ENCODE data around the gene ULBP3. TPM values are rescaled to one million over a fixed set of nuclear protein-coding genes. Genes with fewer than 3 reads are reported as not detected.

The ULBP3 gene
- total and polyA plus RNA-seq, 4 donors: 0.39 to 0.75 (median 0.41) TPM; not detected in 1

DNA sequence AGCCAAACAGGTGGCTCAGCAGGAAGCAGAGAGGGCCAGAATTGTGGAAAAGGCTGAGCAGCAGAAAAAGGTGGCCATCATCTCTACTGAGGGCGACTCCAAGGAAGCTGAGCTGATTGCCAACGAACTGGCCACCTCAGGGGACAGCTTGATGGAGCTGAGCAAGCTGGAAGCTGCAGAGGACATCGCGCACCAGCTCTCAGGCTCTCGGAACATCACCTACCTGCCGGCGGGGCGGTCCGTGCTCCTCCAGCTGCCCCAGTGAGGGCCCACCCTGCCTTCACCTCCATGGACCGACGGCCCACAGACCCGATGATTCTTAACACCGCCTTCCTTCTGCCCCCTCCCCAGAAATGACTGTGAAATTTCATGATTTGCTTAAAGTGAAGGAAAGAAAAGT is 25.8 kb downstream of the ULBP3 start:
- intact Hi-C loops (cut with DNase I): no loop called here
- H3K27me3 ChIP-seq (ENCODE audit: control insufficient read depth in 1 of 2, insufficient read depth in 2 of 2, low read length in 1 of 2): no peaks in the 10 kb centered on the region
- DNase-seq: peak in 1 of 2 donors; percentile 52
- WGBS, 2 donors: 90 to 94% methylated on average over 13 of the region's 13 CpGs
- H3K27ac ChIP-seq (ENCODE audit: low read depth in 1 of 2, low read length in 2 of 2): no peak overlapping the region
- H3K4me1 ChIP-seq (ENCODE audit: control insufficient read depth in 1 of 2, insufficient read depth in 2 of 2, low read length in 2 of 2): no peaks in the 10 kb centered on the region
- no peak overlapping the region for H3K4me3 ChIP-seq (ENCODE audit: low read length in 2 of 2)
- H3K9me3 ChIP-seq (ENCODE audit: control insufficient read depth, low read length): no peaks in the 10 kb centered on the region
- no peak for ATAC-seq (ENCODE audit: low FRiP score)
- H3K36me3 ChIP-seq (ENCODE audit: control insufficient read depth in 1 of 2, insufficient read depth in 2 of 2, low read length in 1 of 2): no peaks in the 10 kb centered on the region

DNA sequence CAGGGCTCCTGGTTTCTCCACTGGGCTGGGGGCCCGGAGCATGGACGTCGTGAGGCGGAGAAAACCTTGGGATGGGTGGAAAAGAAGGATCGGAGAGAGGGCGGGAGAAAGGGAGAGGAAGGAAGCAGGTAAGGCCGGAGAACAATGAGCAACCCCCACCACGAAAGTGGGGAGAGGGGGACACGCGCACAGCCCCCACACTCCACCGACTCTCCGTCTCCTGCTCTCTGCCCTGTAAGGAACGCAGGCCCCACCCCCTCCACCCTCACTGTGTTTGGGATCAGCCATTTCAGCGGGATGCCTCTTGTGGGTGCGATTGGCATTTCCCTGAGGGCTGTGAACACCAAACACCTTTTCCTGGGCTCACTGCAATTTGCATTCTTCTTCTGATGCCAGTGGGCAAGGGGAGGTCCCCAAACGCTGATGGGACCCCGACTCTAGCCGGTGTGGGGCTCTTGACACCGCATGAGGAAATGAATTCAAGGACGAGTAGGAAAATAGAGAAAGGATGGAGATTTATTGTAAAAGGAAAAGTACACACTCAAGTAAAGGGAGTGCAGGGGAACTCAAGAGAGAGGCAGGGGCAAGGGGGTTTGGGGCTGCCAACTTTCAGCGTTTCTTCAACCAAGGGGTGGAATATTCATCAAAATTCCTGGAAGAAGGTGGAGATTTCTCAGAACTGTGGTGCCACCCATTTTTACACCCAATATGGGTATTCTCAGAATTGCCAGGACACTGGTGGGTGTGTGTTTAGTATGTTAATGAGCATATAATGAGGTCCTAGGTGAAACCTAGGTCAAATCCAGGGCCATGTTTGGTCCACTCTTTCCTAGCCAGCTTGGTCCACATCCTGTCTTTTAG is 30.5 kb downstream of the ULBP3 start:
- intact Hi-C loops (cut with DNase I): no loop called here
- no peak overlapping the region for H3K4me3 ChIP-seq (ENCODE audit: low read length in 2 of 2)
- DNase-seq (peak in 1 of 2 donors; percentile 67), ATAC-seq (ENCODE audit: low FRiP score) (no peak)
- H3K9me3 ChIP-seq (ENCODE audit: control insufficient read depth, low read length): no peaks in the 10 kb centered on the region
- H3K36me3 ChIP-seq (ENCODE audit: control insufficient read depth in 1 of 2, insufficient read depth in 2 of 2, low read length in 1 of 2): no peaks in the 10 kb centered on the region
- WGBS, 2 donors: 3 to 4% methylated on average over 21 of the region's 21 CpGs
- no peaks in the 10 kb centered on the region for H3K27me3 ChIP-seq (ENCODE audit: control insufficient read depth in 1 of 2, insufficient read depth in 2 of 2, low read length in 1 of 2)
- no peak overlapping the region for H3K27ac ChIP-seq (ENCODE audit: low read depth in 1 of 2, low read length in 2 of 2)
- no peaks in the 10 kb centered on the region for H3K4me1 ChIP-seq (ENCODE audit: control insufficient read depth in 1 of 2, insufficient read depth in 2 of 2, low read length in 2 of 2)

DNA sequence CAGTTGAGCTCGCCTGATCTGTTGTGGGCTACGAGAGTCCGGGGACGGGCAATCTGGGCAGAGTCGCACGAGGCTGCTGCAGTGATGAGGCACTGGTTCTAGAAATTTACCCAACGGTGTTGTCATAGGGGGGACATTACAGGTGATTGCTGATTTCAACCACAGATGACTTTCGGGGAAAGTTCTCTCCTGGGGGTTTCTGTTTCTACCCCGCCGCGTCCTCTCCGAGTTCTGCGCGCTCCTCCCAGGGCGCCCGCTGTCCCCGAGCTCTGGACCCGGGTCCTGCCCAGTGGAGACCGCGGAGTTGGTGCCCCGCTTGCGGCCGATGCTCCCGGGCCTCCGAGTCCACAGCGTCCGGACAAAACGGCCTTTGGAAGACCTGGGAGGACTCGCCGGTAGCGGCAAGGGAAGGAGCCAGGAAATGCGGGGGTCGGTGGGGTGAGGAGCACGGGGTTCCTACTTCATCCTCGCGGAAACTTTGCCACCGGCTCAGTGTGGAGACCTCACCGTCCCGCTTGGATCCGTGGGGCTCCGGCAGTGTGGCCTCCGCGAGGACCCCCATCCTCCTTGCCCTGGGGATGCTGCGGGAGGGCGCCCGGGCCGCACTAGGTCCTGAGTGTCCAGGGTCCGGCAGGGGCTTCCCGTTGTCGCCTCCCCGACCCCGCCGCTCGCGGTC is 31.3 kb downstream of the ULBP3 start:
- intact Hi-C loops (cut with DNase I): no loop called here
- peak overlapping the region in 1 of 2 donors; percentile 27 for H3K4me3 ChIP-seq (ENCODE audit: low read length in 2 of 2)
- 1 to 2% methylated on average over 55 of the region's 55 CpGs for WGBS, 2 donors
- no peaks in the 10 kb centered on the region for H3K36me3 ChIP-seq (ENCODE audit: control insufficient read depth in 1 of 2, insufficient read depth in 2 of 2, low read length in 1 of 2)
- H3K4me1 ChIP-seq (ENCODE audit: control insufficient read depth in 1 of 2, insufficient read depth in 2 of 2, low read length in 2 of 2): no peaks in the 10 kb centered on the region
- H3K27ac ChIP-seq (ENCODE audit: low read depth in 1 of 2, low read length in 2 of 2): no peak overlapping the region
- no peaks in the 10 kb centered on the region for H3K27me3 ChIP-seq (ENCODE audit: control insufficient read depth in 1 of 2, insufficient read depth in 2 of 2, low read length in 1 of 2)
- DNase-seq (no peak), ATAC-seq (ENCODE audit: low FRiP score) (peak; percentile 35)
- H3K9me3 ChIP-seq (ENCODE audit: control insufficient read depth, low read length): no peaks in the 10 kb centered on the region

DNA sequence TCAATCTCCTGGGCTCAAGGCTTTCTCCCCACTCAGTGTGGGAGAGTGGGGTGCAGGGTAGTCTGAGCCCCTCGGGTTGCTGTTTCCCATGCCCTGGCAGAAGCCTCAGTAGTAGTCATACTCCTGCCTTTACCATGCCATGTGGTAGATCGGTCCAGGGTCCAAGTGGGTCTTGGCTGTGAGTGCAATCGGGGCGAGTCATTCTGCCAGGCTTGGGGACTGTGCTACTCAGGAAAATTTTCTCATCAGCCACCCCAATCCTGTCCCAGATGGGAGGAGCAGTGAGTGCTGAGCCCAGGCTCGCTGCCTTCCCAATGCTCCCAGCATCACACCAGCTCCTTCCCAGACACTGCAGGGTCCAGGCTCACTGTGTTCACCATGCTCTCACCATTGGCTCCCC is 32.8 kb downstream of the ULBP3 start:
- ATAC-seq (ENCODE audit: low FRiP score) (peak; percentile 9), DNase-seq (peak in 1 of 2 donors; percentile 34)
- H3K4me1 ChIP-seq (ENCODE audit: control insufficient read depth in 1 of 2, insufficient read depth in 2 of 2, low read length in 2 of 2): no peaks in the 10 kb centered on the region
- intact Hi-C loops (cut with DNase I): no loop called here
- no peak overlapping the region for H3K4me3 ChIP-seq (ENCODE audit: low read length in 2 of 2)
- H3K9me3 ChIP-seq (ENCODE audit: control insufficient read depth, low read length): no peaks in the 10 kb centered on the region
- no peaks in the 10 kb centered on the region for H3K27me3 ChIP-seq (ENCODE audit: control insufficient read depth in 1 of 2, insufficient read depth in 2 of 2, low read length in 1 of 2)
- H3K36me3 ChIP-seq (ENCODE audit: control insufficient read depth in 1 of 2, insufficient read depth in 2 of 2, low read length in 1 of 2): no peaks in the 10 kb centered on the region
- H3K27ac ChIP-seq (ENCODE audit: low read depth in 1 of 2, low read length in 2 of 2): no peak overlapping the region
- 71 to 72% methylated on average over 5 of the region's 5 CpGs for WGBS, 2 donors

DNA sequence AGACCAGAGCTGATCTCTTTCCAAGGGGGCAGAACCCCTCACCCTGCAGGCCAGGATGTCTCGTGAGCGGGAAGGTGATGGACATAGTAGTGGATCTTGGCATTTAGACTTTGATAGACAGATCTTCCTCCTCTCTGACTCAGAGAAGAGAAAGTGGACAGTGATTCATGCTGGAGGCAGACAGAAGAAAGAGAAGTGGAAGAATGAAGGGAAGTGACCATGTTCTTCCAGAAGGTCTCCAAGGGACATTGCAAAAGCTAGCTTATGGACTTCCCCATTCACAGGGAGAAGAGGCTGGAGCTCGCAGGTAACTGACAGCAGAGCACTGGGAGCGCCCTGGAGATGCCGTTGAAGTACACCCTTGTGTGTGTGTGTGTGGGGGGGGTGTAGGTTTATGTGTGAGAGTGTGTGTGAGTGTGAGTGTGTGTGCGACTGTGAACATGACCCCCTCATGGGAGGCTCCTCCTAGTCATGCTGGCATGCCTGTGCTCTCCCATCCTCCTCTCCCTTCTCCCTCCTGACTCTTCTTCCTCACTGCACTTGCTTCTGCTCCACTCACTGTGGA is 35.6 kb downstream of the ULBP3 start:
- DNase-seq: peak in 1 of 2 donors; percentile 58
- 86 to 88% methylated on average over 6 of the region's 6 CpGs for WGBS, 2 donors
- no peak overlapping the region for H3K4me3 ChIP-seq (ENCODE audit: low read length in 2 of 2)
- H3K4me1 ChIP-seq (ENCODE audit: control insufficient read depth in 1 of 2, insufficient read depth in 2 of 2, low read length in 2 of 2): no peaks in the 10 kb centered on the region
- H3K27ac ChIP-seq (ENCODE audit: low read depth in 1 of 2, low read length in 2 of 2): no peak overlapping the region
- no peaks in the 10 kb centered on the region for H3K27me3 ChIP-seq (ENCODE audit: control insufficient read depth in 1 of 2, insufficient read depth in 2 of 2, low read length in 1 of 2)
- intact Hi-C loops (cut with DNase I): no loop called here
- no peaks in the 10 kb centered on the region for H3K9me3 ChIP-seq (ENCODE audit: control insufficient read depth, low read length)
- H3K36me3 ChIP-seq (ENCODE audit: control insufficient read depth in 1 of 2, insufficient read depth in 2 of 2, low read length in 1 of 2): no peaks in the 10 kb centered on the region
- no peak for ATAC-seq (ENCODE audit: low FRiP score)

DNA sequence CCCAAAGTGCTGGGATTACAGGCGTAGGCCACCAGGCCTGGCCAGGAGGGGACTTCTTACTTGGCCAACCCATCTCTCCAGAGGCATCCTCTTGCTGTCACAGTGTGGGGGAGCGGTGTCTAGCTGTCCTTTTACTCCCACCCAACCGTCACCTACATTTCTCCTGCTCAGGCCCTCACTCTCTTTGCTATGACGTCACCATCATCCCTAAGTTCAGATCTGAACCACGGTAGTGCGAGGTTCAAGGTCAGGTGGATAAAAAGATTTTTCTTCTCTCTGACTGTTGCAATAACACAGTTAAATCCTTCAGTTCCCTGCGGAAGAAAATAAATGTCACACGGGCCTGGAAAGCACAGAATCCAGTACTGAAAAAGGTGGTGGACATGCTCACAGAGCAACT is 36.3 kb downstream of the ULBP3 start:
- ATAC-seq (ENCODE audit: low FRiP score): no peak
- peak in 1 of 2 donors; percentile 23 for DNase-seq

DNA sequence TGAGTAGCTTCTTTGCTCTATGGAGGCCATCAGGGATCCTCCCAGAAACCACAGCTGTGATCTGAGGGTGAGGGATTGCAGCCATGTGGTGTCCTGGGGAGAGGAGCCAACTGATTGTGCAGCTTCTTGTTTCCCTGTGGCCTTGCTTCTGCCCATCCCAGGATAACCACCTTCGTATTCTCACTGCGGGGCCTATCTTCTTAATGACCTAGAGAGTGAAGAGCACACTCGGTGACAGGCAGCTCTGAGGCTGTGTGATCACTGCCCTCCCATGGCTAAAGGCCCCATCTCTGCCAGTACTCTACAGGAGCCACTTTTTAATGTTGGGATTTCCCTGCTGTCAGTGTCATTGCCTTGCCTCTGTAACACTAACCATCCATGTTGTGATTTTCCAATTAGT is 38.3 kb downstream of the ULBP3 start:
- no peaks in the 10 kb centered on the region for H3K36me3 ChIP-seq (ENCODE audit: control insufficient read depth in 1 of 2, insufficient read depth in 2 of 2, low read length in 1 of 2)
- H3K9me3 ChIP-seq (ENCODE audit: control insufficient read depth, low read length): no peaks in the 10 kb centered on the region
- intact Hi-C loops (cut with DNase I): no loop called here
- WGBS, 2 donors: 89 to 90% methylated on average over 3 of the region's 3 CpGs
- DNase-seq (peak in 1 of 2 donors; percentile 12), ATAC-seq (ENCODE audit: low FRiP score) (no peak)
- no peak overlapping the region for H3K27ac ChIP-seq (ENCODE audit: low read depth in 1 of 2, low read length in 2 of 2)
- H3K4me1 ChIP-seq (ENCODE audit: control insufficient read depth in 1 of 2, insufficient read depth in 2 of 2, low read length in 2 of 2): no peaks in the 10 kb centered on the region
- no peaks in the 10 kb centered on the region for H3K27me3 ChIP-seq (ENCODE audit: control insufficient read depth in 1 of 2, insufficient read depth in 2 of 2, low read length in 1 of 2)
- H3K4me3 ChIP-seq (ENCODE audit: low read length in 2 of 2): no peak overlapping the region

More for the DNA sequence above, 36.3 kb downstream of the ULBP3 start:
- H3K36me3 ChIP-seq (ENCODE audit: control insufficient read depth in 1 of 2, insufficient read depth in 2 of 2, low read length in 1 of 2): no peaks in the 10 kb centered on the region
- 85 to 89% methylated on average over 8 of the region's 8 CpGs for WGBS, 2 donors
- H3K27me3 ChIP-seq (ENCODE audit: control insufficient read depth in 1 of 2, insufficient read depth in 2 of 2, low read length in 1 of 2): no peaks in the 10 kb centered on the region
- intact Hi-C loops (cut with DNase I): no loop called here
- no peaks in the 10 kb centered on the region for H3K4me1 ChIP-seq (ENCODE audit: control insufficient read depth in 1 of 2, insufficient read depth in 2 of 2, low read length in 2 of 2)
- H3K9me3 ChIP-seq (ENCODE audit: control insufficient read depth, low read length): no peaks in the 10 kb centered on the region
- no peak overlapping the region for H3K4me3 ChIP-seq (ENCODE audit: low read length in 2 of 2)
- no peak overlapping the region for H3K27ac ChIP-seq (ENCODE audit: low read depth in 1 of 2, low read length in 2 of 2)

DNA sequence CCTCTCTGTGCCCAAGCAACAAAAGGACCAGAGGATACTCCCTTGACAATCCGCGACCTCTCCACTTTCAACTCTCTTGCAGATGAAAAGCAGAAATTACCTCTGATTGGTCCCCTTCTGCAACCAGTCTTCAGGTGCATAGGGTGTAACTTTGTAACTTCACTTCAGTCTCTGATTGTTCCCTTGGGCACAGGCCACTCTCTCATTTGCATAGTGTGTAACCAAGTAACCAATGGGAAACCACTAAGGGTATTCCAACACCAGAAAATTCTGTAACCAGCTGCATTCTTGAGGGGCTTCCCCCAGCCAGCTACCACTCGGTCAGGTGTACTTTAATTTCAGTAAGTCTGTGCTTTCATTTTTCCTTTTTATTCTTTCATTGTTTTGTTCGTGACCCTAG is 39.2 kb downstream of the ULBP3 start:
- Histone ChIP-seq H3K27ac (ENCODE audit: low read depth in 1 of 2, low read length in 2 of 2) (no peak overlapping the region), H3K36me3 (ENCODE audit: control insufficient read depth in 1 of 2, insufficient read depth in 2 of 2, low read length in 1 of 2) (no peaks in the 10 kb centered on the region), H3K27me3 (ENCODE audit: control insufficient read depth in 1 of 2, insufficient read depth in 2 of 2, low read length in 1 of 2) (no peaks in the 10 kb centered on the region), H3K9me3 (ENCODE audit: control insufficient read depth, low read length) (no peaks in the 10 kb centered on the region), H3K4me3 (ENCODE audit: low read length in 2 of 2) (no peak overlapping the region), H3K4me1 (ENCODE audit: control insufficient read depth in 1 of 2, insufficient read depth in 2 of 2, low read length in 2 of 2) (no peaks in the 10 kb centered on the region)
- no peak for ATAC-seq (ENCODE audit: low FRiP score)
- intact Hi-C loops (cut with DNase I): no loop called here
- DNase-seq: no peak
- 83% methylated on average over 4 of the region's 4 CpGs for WGBS, 2 donors
